ENCODE measurements around the gene SUGCT.

DNA sequence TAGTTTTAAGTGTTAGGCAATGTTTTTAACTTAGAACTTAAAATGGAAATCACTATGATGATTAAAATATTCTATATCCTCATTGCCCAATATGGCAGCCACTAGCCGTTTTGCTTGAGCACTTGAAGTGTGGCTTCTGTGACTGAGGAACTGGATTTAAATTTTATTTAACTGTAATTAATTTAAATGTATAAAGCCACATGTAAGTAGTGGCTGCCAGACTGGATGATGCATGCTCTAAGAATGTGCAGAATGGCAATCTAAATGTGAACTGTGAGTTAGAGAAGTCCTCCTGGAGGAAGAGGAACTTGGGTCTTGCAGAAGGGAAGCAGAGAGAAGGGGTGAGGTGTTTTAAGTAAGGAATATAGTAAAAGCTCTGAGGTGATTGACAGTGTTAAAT is 451.4 kb downstream of the SUGCT start:
- TF ChIP-seq POLR2AphosphoS5 (IDR thresholded peaks at IDR 0.05; ENCODE audit: low read depth, low read length) (no peak), TAF1 (IDR thresholded peaks at IDR 0.05; ENCODE audit: borderline replicate concordance, insufficient read depth, low read length) (no peak), SIN3A (IDR thresholded peaks at IDR 0.05; ENCODE audit: borderline replicate concordance, insufficient read depth, low read length) (no peak)
- TF ChIP-seq, protein P1, sequence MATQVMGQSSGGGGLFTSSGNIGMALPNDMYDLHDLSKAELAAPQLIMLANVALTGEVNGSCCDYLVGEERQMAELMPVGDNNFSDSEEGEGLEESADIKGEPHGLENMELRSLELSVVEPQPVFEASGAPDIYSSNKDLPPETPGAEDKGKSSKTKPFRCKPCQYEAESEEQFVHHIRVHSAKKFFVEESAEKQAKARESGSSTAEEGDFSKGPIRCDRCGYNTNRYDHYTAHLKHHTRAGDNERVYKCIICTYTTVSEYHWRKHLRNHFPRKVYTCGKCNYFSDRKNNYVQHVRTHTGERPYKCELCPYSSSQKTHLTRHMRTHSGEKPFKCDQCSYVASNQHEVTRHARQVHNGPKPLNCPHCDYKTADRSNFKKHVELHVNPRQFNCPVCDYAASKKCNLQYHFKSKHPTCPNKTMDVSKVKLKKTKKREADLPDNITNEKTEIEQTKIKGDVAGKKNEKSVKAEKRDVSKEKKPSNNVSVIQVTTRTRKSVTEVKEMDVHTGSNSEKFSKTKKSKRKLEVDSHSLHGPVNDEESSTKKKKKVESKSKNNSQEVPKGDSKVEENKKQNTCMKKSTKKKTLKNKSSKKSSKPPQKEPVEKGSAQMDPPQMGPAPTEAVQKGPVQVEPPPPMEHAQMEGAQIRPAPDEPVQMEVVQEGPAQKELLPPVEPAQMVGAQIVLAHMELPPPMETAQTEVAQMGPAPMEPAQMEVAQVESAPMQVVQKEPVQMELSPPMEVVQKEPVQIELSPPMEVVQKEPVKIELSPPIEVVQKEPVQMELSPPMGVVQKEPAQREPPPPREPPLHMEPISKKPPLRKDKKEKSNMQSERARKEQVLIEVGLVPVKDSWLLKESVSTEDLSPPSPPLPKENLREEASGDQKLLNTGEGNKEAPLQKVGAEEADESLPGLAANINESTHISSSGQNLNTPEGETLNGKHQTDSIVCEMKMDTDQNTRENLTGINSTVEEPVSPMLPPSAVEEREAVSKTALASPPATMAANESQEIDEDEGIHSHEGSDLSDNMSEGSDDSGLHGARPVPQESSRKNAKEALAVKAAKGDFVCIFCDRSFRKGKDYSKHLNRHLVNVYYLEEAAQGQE (IDR thresholded peaks at IDR 0.05; ENCODE audit: insufficient read depth in 1 of 2, low read depth in 2 of 2, low read length in 2 of 2): no peak
